ENCODE data around the gene VPS45.
"Not testable (repeated sequence)": the region's sequence is repeated elsewhere in the genome, so short reads cannot be mapped to it uniquely, and the experiment has no call there.

Gene VPS45

GRCh38 chr1:150183061-150183460 lies 115.5 kb downstream of the VPS45 start:
- FAIRE-seq (no peak), DNase-seq (ENCODE audit: insufficient read length, low spot score) (no peak)

DNA sequence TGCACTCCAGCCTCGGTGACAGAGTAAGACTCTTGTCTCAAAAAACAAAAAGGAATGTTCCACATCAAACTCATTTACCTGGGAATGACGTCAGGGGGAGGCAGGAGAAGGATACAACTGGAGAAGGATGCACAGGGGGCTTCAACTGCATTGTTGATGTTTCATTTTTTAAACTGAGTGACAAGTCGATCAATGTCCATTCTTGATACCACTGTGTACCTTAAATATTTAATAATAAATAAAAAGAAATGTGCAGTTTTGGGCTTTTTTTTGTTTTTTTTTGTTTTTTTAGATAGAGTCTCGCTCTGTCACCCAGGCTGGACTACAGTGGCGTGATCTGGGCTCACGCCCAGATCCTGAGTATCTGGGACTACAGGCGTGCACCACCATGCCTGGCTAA lies 117.9 kb downstream of the VPS45 start:
- no peak for FAIRE-seq
- no peak for DNase-seq (ENCODE audit: insufficient read length, low spot score)

DNA sequence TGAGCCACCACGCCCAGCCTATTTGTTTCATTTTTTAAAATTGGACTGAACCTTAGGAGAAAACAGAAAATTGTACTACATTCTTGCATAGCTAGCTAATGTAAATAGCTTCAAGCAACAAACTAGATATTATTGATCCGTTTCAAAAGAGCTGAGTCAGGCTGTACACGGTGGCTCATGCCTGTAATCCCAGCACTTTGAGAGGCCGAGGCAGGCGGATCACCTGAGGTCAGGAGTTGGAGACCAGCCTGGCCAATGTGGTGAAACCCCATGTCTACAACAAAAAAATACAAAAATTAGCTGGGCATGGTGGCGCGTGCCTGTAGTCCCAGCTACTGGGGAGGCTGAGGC lies 118.8 kb downstream of the VPS45 start:
- FAIRE-seq; DNase-seq (ENCODE audit: insufficient read length, low spot score): not testable (repeated sequence)

DNA sequence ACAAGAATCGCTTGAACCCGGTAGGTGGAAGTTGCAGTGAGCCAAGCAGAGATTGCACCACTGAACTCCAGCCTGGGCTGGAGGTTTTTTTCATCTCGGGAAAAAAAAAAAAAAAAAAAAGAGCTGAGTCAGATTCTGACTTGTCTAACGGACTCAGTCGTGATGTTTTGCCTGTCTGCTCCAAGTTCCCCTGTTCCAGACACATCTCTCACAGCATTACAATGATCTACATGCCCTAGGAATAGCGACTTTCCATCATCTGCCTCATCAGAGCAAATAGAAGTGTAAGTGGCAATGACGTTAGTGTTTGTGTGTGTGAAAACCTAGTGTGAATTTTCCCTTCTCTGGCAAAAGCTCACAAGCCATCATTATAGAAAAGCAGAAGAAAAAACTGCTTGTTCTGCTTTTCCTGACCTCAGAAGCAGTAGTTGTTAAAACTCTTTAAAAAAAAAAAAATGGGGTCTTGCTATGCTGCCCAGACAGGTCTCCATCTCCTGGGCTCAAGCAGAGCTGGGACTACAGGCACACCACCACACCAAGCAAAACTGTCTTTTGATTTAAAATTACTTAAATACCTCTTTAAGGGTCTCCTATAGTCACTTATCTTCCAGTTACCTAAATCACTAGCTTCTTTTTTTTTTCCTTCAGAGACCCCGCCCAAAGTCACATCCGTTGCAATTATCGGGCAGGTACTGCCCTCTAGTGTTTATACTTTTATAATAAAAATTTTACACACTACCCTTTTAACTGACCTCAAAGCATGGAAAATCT lies 119.4 kb downstream of the VPS45 start:
- FAIRE-seq = no peak
- no peak for DNase-seq (ENCODE audit: insufficient read length, low spot score)

DNA sequence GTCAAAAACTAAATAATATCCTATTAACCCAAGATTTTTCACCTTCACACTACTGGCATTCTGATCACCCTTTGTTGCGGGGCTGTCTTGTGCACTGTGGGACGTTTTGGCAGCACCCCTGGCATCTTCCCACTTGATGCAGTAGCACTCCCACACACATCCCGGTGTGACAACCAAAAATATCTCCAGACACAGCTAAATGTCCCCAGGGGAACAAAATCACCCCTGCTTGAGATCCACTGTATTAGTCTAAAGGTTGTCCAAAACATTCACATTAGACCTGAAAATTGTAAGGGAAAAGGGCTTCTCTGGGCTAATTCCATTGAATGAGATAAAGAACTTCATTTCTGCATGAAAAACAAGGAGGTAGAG lies 120.0 kb downstream of the VPS45 start:
- FAIRE-seq (no peak), DNase-seq (ENCODE audit: insufficient read length, low spot score) (no peak)

GRCh38 chr1:150192012-150192411 lies 124.4 kb downstream of the VPS45 start:
- FAIRE-seq = no peak
- DNase-seq (ENCODE audit: insufficient read length, low spot score) = no peak

DNA sequence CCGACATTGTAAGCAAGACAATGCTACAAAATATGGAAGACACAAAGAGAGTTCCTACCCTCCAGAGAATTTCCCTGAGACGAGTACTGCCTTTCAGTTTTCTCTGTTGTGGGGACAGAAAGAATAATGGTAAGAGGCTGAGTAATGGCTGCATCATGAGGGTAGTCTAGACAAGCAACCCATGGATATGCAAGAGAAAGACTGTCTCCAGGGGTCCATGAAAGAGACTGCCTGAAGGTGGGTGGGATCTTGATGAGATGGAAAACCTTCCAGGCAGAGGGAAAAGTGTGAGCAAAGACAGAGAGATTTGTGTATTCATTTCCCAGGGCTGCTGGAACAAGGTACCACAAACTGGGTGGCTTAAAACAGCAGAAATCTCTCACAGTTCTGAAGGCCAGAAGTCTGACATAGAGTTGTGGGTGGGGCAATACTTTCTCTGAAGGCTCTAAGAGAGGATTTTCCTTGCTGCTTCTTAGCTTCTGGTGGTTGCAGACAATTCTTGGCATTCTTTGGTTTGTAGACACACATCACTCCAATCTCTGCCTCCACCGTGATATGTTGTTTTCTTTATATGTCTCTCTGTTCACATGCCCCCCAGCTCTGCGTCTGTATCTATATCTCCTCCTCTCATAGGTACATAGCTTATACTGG lies 126.9 kb downstream of the VPS45 start:
- FAIRE-seq (no peak), DNase-seq (ENCODE audit: insufficient read length, low spot score) (no peak)
